Measurements from ENCODE around the gene EEF1AKMT2.

DNA sequence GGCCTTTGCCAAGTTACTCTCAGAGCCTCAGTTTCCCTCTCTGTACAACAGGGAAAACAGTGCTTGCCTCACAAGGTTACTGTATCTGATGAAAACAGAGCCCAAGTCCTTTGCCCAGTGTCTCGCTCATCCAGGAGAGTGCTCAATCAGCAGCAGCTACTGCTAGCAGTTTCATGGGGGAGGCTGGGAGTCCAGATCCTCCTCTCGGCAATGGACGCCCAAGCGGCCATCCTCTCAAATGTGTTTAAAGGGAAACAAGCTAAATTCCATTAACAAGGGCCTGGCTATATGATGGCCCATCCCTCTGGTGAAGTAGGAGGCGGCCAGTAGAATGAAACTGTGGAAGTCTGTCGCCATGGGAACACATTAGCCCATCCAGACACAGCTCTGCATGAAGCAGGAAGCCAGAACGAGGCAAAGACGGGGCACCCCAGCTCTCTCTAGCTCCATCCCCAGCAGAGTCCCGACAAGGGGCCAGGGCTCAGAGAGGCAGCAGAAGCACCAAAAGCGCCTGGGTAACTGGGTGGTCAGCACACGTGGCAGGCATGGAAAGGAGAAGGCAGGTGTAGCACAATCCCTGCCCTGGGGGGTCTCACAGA is 82.7 kb downstream of the EEF1AKMT2 start:
- TF ChIP-seq ESRRA (IDR thresholded peaks at IDR 0.05; ENCODE audit: borderline replicate concordance, low read length) (no peak), POLR2A (IDR thresholded peaks at IDR 0.05; ENCODE audit: low read length) (no peak), MYC (IDR thresholded peaks at IDR 0.05; ENCODE audit: borderline replicate concordance, low read length) (no peak), GATA3 (IDR thresholded peaks at IDR 0.05; ENCODE audit: borderline replicate concordance) (no peak), RAD21 (conservative IDR thresholded peaks at IDR 0.05 in 1 of 2, IDR thresholded peaks at IDR 0.05 in 1 of 2) (no peak), BHLHE40 (IDR thresholded peaks at IDR 0.05; ENCODE audit: low read depth, low read length) (no peak), CHD2 (IDR thresholded peaks at IDR 0.05; ENCODE audit: low read length, partially characterized antibody) (no peak)
- TF ChIP-seq, protein P1, sequence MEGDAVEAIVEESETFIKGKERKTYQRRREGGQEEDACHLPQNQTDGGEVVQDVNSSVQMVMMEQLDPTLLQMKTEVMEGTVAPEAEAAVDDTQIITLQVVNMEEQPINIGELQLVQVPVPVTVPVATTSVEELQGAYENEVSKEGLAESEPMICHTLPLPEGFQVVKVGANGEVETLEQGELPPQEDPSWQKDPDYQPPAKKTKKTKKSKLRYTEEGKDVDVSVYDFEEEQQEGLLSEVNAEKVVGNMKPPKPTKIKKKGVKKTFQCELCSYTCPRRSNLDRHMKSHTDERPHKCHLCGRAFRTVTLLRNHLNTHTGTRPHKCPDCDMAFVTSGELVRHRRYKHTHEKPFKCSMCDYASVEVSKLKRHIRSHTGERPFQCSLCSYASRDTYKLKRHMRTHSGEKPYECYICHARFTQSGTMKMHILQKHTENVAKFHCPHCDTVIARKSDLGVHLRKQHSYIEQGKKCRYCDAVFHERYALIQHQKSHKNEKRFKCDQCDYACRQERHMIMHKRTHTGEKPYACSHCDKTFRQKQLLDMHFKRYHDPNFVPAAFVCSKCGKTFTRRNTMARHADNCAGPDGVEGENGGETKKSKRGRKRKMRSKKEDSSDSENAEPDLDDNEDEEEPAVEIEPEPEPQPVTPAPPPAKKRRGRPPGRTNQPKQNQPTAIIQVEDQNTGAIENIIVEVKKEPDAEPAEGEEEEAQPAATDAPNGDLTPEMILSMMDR (IDR thresholded peaks at IDR 0.05) = no peak
- TF ChIP-seq, protein P2, sequence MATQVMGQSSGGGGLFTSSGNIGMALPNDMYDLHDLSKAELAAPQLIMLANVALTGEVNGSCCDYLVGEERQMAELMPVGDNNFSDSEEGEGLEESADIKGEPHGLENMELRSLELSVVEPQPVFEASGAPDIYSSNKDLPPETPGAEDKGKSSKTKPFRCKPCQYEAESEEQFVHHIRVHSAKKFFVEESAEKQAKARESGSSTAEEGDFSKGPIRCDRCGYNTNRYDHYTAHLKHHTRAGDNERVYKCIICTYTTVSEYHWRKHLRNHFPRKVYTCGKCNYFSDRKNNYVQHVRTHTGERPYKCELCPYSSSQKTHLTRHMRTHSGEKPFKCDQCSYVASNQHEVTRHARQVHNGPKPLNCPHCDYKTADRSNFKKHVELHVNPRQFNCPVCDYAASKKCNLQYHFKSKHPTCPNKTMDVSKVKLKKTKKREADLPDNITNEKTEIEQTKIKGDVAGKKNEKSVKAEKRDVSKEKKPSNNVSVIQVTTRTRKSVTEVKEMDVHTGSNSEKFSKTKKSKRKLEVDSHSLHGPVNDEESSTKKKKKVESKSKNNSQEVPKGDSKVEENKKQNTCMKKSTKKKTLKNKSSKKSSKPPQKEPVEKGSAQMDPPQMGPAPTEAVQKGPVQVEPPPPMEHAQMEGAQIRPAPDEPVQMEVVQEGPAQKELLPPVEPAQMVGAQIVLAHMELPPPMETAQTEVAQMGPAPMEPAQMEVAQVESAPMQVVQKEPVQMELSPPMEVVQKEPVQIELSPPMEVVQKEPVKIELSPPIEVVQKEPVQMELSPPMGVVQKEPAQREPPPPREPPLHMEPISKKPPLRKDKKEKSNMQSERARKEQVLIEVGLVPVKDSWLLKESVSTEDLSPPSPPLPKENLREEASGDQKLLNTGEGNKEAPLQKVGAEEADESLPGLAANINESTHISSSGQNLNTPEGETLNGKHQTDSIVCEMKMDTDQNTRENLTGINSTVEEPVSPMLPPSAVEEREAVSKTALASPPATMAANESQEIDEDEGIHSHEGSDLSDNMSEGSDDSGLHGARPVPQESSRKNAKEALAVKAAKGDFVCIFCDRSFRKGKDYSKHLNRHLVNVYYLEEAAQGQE (IDR thresholded peaks at IDR 0.05) = no peak
- TF ChIP-seq, protein P3, sequence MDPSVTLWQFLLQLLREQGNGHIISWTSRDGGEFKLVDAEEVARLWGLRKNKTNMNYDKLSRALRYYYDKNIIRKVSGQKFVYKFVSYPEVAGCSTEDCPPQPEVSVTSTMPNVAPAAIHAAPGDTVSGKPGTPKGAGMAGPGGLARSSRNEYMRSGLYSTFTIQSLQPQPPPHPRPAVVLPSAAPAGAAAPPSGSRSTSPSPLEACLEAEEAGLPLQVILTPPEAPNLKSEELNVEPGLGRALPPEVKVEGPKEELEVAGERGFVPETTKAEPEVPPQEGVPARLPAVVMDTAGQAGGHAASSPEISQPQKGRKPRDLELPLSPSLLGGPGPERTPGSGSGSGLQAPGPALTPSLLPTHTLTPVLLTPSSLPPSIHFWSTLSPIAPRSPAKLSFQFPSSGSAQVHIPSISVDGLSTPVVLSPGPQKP (IDR thresholded peaks at IDR 0.05; ENCODE audit: low read depth, low read length) = no peak
